Thymus (tissue), 11 donors: Measurements from ENCODE around the gene PPFIA3. TPM values are rescaled to one million over a fixed set of nuclear protein-coding genes. Genes with fewer than 3 reads are reported as not detected.
"Not testable (repeated sequence)": the region's sequence is repeated elsewhere in the genome, so short reads cannot be mapped to it uniquely, and the experiment has no call there.

Experiments used
- DNase-seq, 9 donors: peaks; one replicate each; pipeline ENCODE4 v3.0.0-alpha.2; 2013; ENCODE audit warnings: low spot score in 9 of 9, low read depth in 6 of 9, missing footprints in 1 of 9
- H3K27ac ChIP-seq, 2 donors: one replicate each; pipeline ENCODE4 v1.5.1; 2013; ENCODE audit warnings: control low read depth in 1 of 2, low read depth in 1 of 2, low read length in 1 of 2, mild to moderate bottlenecking in 1 of 2, moderate library complexity in 1 of 2
- H3K27me3 ChIP-seq, 2 donors: one replicate each; pipeline ENCODE4 v1.5.1; 2013; ENCODE audit warnings: low read length in 1 of 2; ENCODE audit not compliant: control insufficient read depth in 2 of 2, insufficient read depth in 1 of 2
- H3K36me3 ChIP-seq, 2 donors: one replicate each; pipeline ENCODE4 v1.5.1; 2013; ENCODE audit warnings: low read length in 1 of 2, mild to moderate bottlenecking in 1 of 2, moderate library complexity in 1 of 2; ENCODE audit not compliant: control insufficient read depth in 2 of 2, insufficient read depth in 2 of 2
- H3K4me1 ChIP-seq, 2 donors: one replicate each; pipeline ENCODE4 v1.5.1; 2013; ENCODE audit warnings: low read length in 2 of 2; ENCODE audit not compliant: control insufficient read depth in 2 of 2, insufficient read depth in 2 of 2
- H3K4me3 ChIP-seq, 2 donors: one replicate each; pipeline ENCODE4 v1.5.1; 2013; ENCODE audit warnings: low read length in 2 of 2, control low read depth in 1 of 2, mild to moderate bottlenecking in 1 of 2
- H3K9me3 ChIP-seq, 2 donors: one replicate each; pipeline ENCODE4 v1.5.1; 2013; ENCODE audit warnings: low read length in 1 of 2, mild to moderate bottlenecking in 1 of 2; ENCODE audit not compliant: control insufficient read depth in 2 of 2, insufficient read depth in 1 of 2
- WGBS: extraction: QIAGEN DNeasy Blood & Tissue Kit; methylation state at CpG from one replicate; pipeline ENCODE4 v1.1.7; 2013; 5-methylcytosine and 5-hydroxymethylcytosine counted together
- polyA plus RNA-seq: library from polyadenylated mRNA; stranded (reverse); fragments of 200-250 nt; gene quantifications from one replicate; pipeline ENCODE4 v1.2.3, GENCODE V29; 2013
- total RNA-seq: library from RNA; stranded (reverse); fragments of 120-200 nt; gene quantifications from one replicate; pipeline ENCODE4 v1.2.4, GENCODE V29; 2013
- donor health status: healthy.

The PPFIA3 gene
- total and polyA plus RNA-seq, 2 donors = 7.0 to 14.1 TPM

DNA sequence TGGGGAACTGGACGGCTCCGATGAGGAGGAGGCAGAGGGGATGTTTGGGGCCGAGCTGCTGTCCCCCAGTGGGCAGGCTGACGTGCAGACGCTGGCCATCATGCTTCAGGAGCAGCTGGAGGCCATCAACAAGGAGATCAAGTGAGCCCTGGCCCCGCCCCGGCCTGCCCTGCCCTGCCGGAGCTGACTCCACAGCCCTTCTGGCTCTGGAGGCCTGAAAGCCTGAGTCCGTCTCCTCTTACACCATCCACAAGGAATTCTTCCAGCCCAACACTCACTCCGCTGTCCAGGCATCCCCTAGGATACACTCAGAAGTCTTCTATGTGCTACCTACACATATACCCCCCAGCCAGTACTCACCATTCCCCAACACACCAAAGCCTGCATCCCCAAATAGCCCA is 17.4 kb downstream of the PPFIA3 start:
- no peak for DNase-seq
- peaks cover 4 to 9% of the 10 kb centered on the region in 2 donors for H3K4me1 ChIP-seq
- H3K4me3 ChIP-seq = no peak overlapping the region
- H3K36me3 ChIP-seq = no peaks in the 10 kb centered on the region
- H3K27me3 ChIP-seq = peaks cover 8 to 35% of the 10 kb centered on the region in 2 donors
- WGBS = 96% methylated on average over 10 of the region's 10 CpGs
- H3K9me3 ChIP-seq = peaks cover 1 to 9% of the 10 kb centered on the region in 2 donors
- no peak overlapping the region for H3K27ac ChIP-seq

DNA sequence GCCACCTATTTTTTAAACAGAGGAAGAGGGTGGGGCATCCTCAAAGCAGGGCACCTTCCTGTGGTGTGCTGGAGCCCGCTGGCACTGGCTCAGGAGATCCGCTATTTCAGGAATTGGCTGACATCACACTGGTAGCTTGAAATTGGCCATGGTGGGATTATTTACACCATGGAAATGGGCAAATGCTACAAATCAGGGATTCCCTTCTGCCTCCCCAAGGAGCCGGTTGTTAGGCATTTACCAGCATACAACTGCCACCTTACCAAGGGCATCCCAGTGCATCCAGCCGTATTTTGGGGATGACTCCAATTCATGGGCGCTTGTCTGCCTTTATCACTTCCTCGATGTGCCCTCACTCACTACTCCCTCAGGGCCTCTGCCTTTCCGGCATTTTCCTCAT is 21.6 kb downstream of the PPFIA3 start:
- 87% methylated on average over 7 of the region's 7 CpGs for WGBS
- H3K27ac ChIP-seq = no peak overlapping the region
- no peak for DNase-seq
- H3K36me3 ChIP-seq = no peaks in the 10 kb centered on the region
- peaks cover 0 to 3% of the 10 kb centered on the region in 2 donors for H3K9me3 ChIP-seq
- H3K27me3 ChIP-seq = peaks cover 2 to 40% of the 10 kb centered on the region in 2 donors
- peaks cover 0 to 9% of the 10 kb centered on the region in 2 donors for H3K4me1 ChIP-seq
- no peak overlapping the region for H3K4me3 ChIP-seq

DNA sequence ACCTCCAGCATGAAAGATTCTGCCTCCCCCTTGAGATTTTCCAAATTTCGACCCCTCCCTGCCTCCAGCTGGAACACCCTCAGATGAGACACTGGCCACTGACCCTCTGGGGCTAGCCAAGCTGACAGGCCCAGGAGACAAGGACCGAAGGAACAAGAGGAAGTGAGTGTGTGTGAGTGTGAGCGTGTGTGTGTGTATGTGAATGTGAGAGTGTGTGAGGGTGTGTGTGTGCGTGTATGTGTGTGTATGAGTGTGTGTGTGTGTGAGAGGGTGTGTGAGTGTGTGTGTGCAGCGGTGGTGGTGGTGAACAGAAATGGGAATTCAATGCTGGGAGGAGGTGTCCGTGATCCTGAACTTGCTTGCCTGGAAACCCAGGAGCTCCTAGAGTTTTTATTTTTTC is 22.0 kb downstream of the PPFIA3 start:
- Histone ChIP-seq H3K36me3 (no peaks in the 10 kb centered on the region), H3K4me3 (no peak overlapping the region), H3K9me3 (peaks cover 0 to 3% of the 10 kb centered on the region in 2 donors), H3K27ac (no peak overlapping the region), H3K27me3 (peaks cover 2 to 44% of the 10 kb centered on the region in 2 donors), H3K4me1 (peaks cover 0 to 9% of the 10 kb centered on the region in 2 donors)
- whole genome bisulfite sequencing = 87% methylated on average over 6 of the region's 6 CpGs
- no peak for DNase-seq

DNA sequence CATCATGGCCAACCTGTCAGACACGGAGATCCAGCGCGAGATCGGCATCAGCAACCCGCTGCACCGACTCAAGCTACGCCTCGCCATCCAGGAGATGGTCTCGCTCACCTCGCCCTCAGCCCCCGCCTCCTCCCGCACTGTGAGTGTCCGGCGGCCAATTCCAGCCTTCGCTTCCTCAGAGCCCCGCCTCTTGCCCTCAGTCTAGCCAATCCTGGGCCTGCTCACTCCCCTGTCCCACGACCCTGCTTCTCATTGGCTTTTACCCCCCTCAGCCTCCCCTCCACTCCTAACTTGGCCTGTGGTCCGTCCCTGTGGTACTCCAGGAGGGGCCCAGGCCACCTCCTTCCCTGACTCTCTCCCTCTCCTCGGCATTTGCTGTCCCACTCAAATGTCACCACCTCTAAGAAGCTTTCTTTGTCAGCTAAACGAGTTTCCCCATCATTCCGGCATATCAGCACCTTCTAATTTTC is 23.6 kb downstream of the PPFIA3 start:
- DNase-seq = peak in 2 of 9 donors; percentile 44 to 58
- peaks cover 0 to 3% of the 10 kb centered on the region in 2 donors for H3K9me3 ChIP-seq
- no peak overlapping the region for H3K27ac ChIP-seq
- H3K27me3 ChIP-seq = peaks cover 7 to 59% of the 10 kb centered on the region in 2 donors
- H3K4me1 ChIP-seq = peaks cover 0 to 9% of the 10 kb centered on the region in 2 donors
- H3K4me3 ChIP-seq = peak overlapping the region in 1 of 2 donors; percentile 0
- no peaks in the 10 kb centered on the region for H3K36me3 ChIP-seq
- 6% methylated on average over 21 of the region's 21 CpGs for WGBS

DNA sequence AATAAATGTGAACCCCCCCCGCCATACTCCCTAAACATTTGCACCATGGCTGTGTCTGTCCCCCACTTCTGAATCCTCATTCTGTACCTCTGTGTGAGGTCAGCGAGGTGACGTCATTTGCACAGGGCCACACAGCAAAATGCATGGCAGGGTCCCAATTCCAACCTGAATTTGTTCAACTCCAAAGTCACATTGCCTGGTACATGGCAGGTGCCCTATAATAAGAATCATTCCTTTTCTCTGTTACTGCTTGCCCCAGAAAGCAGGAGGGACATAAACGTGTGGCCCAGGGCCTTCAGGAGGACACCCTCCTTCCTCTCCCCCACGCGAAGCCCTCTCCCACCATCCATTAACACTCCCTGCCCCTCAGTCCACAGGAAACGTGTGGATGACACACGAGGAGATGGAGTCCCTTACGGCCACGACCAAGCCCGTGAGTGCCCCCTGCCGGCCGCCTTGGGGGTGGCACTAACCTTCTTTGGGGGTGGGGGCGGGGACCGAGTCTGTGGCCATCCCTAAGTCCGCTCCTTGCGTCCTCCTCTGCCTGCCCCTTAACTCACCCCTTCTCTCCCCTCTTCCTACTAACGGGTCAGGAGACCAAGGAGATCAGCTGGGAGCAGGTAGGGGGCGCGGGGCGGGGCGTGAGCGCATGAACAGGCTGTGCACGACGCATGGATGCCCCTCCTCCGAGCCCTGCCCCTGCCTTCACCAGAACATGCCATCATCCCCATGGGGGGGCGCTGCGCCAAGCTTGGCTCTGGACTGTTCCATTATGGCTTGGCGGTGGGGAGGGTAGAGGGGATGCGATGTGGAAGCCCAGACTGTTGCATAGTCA is 26.4 kb downstream of the PPFIA3 start:
- Histone ChIP-seq H3K36me3 (no peaks in the 10 kb centered on the region), H3K9me3 (peaks cover 0 to 5% of the 10 kb centered on the region in 2 donors), H3K27ac (no peak overlapping the region), H3K4me1 (peaks cover 2 to 31% of the 10 kb centered on the region in 2 donors), H3K4me3 (no peak overlapping the region), H3K27me3 (peaks cover 26 to 85% of the 10 kb centered on the region in 2 donors)
- DNase-seq = peak in 5 of 9 donors; percentile 40 to 68 (median 55)
- WGBS = 9% methylated on average over 30 of the region's 30 CpGs

DNA sequence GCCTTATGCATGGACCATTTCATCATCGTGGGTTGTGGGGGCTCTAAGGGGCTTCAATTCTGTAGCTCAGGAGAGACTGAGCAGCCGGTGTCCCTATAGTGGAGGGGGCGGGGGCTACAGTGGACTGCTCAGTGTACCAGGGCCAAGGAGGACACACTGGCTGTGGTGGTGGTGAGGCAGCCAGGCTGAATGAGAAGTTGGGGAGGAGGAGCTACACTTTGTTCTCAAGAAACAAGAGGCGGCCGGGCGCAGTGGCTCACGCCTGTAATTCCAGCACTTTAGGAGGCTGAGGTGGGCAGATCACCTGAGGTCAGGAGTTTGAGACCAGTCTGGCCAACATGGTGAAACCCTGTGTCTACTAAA is 27.0 kb downstream of the PPFIA3 start:
- H3K4me3 ChIP-seq, H3K36me3 ChIP-seq, DNase-seq, H3K9me3 ChIP-seq, H3K27ac ChIP-seq: not testable (repeated sequence)
- Histone ChIP-seq H3K4me1 (peaks cover 2 to 32% of the 10 kb centered on the region in 2 donors), H3K27me3 (peaks cover 32 to 86% of the 10 kb centered on the region in 2 donors)
- WGBS = 63% methylated on average over 7 of the region's 7 CpGs

DNA sequence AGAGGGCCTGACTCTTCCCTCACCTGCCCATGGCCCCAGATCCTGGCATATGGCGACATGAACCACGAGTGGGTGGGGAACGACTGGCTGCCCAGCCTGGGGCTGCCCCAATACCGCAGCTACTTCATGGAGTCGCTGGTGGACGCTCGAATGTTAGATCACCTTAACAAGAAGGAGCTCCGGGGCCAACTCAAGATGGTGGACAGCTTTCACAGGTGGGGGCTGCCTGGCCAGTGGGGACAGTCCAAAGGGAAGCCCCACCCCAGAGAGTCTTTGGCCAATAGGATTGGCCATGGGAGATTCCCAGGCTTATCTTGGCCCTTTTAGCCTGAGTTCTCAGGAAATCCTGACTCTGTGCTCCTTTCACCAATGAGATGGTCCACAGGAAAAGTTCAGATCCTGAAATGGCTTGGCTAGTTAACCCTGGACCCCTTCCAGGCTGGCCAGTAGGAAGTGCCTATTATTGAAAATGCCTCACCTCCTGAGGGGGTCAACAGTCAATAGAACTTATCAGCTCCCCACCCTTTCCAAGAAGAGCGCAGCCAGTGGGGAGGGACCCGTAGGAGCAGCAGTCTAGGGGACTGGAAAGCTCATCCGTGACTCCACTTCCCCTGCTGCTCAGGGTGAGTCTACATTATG is 28.8 kb downstream of the PPFIA3 start:
- no peak overlapping the region for H3K4me3 ChIP-seq
- H3K9me3 ChIP-seq = peaks cover 4 to 13% of the 10 kb centered on the region in 2 donors
- WGBS = 85% methylated on average over 11 of the region's 11 CpGs
- H3K27ac ChIP-seq = no peak overlapping the region
- H3K36me3 ChIP-seq = no peaks in the 10 kb centered on the region
- DNase-seq = no peak
- H3K4me1 ChIP-seq = peaks cover 2 to 27% of the 10 kb centered on the region in 2 donors
- H3K27me3 ChIP-seq = peaks cover 44 to 89% of the 10 kb centered on the region in 2 donors

DNA sequence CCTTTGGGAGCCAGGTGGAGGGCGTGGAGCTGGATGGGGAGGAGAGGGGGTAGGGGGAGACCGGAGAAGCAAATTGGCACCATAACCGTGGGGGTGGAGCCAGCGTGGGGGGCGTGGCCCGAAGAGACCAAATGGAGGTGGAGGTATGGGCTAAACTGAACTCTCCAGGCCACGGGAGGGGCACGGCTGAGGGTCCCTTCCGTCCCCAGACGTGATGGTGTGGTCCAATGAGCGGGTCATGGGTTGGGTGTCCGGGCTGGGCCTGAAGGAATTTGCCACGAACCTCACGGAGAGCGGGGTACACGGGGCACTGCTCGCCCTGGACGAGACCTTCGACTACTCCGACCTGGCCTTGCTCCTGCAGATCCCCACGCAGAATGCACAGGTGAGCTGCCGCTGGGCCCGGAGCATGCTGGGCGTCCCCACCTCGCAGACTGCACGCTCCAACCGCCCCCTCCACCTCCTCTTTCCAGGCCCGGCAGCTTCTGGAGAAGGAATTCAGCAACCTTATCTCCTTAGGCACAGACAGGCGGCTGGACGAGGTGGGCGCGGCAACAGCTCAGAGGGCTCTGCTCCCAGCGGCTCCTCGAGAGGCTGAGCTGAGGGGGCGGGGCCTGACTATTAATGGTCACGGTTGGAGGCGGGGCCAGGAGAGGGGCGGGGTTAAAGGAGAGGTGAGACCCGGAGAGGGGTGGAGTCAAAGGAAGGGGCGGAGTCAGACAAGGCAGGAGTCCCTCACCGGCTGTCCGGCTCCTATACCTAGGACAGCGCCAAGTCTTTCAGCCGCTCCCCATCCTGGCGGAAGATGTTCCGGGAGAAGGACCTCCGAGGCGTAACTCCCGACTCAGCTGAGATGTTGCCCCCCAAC is 29.7 kb downstream of the PPFIA3 start:
- 6% methylated on average over 49 of the region's 49 CpGs for WGBS
- Histone ChIP-seq H3K27ac (peak overlapping the region in 1 of 2 donors; percentile 58), H3K9me3 (peaks cover 4 to 13% of the 10 kb centered on the region in 2 donors), H3K27me3 (peaks cover 45 to 92% of the 10 kb centered on the region in 2 donors), H3K36me3 (no peaks in the 10 kb centered on the region), H3K4me3 (peak overlapping the region in 1 of 2 donors; percentile 23), H3K4me1 (peaks cover 2 to 27% of the 10 kb centered on the region in 2 donors)
- peak in 2 of 9 donors; percentile 37 to 53 for DNase-seq
